Measurements from ENCODE around the gene IFITM1. TPM values are rescaled to one million over a fixed set of nuclear protein-coding genes. Genes with fewer than 3 reads are reported as not detected.

The IFITM1 gene
- total and polyA plus RNA-seq, 2 donors from 2014 or later = 248 to 440 TPM

- Histone ChIP-seq H3K9me3 (ENCODE audit: control insufficient read depth in 2 of 3, insufficient read depth in 1 of 3, low read length in 3 of 3) (no peaks in the 10 kb centered on the region), H3K4me3 (ENCODE audit: low read length in 3 of 3) (peak overlapping the region in 1 of 3 donors; percentile 7), H3K9ac (ENCODE audit: low read length in 3 of 3) (no peak overlapping the region), H3K4me1 (ENCODE audit: control insufficient read depth in 2 of 3, insufficient read depth in 2 of 3, low read depth in 1 of 3, low read length in 3 of 3) (peaks cover 0 to 14% (median 0%) of the 10 kb centered on the region in 3 donors), H3K36me3 (ENCODE audit: control insufficient read depth in 2 of 3, insufficient read depth in 3 of 3, low read length in 3 of 3) (no peaks in the 10 kb centered on the region), H3K27ac (ENCODE audit: low read depth in 2 of 2, low read length in 2 of 2) (no peak overlapping the region), H3K27me3 (ENCODE audit: control insufficient read depth, insufficient read depth, low read length) (peaks cover 19% of the 10 kb centered on the region)
- DNase-seq (peak in 2 of 5 donors; percentile 45 to 75), FAIRE-seq (no peak)
- TF ChIP-seq, protein P1, sequence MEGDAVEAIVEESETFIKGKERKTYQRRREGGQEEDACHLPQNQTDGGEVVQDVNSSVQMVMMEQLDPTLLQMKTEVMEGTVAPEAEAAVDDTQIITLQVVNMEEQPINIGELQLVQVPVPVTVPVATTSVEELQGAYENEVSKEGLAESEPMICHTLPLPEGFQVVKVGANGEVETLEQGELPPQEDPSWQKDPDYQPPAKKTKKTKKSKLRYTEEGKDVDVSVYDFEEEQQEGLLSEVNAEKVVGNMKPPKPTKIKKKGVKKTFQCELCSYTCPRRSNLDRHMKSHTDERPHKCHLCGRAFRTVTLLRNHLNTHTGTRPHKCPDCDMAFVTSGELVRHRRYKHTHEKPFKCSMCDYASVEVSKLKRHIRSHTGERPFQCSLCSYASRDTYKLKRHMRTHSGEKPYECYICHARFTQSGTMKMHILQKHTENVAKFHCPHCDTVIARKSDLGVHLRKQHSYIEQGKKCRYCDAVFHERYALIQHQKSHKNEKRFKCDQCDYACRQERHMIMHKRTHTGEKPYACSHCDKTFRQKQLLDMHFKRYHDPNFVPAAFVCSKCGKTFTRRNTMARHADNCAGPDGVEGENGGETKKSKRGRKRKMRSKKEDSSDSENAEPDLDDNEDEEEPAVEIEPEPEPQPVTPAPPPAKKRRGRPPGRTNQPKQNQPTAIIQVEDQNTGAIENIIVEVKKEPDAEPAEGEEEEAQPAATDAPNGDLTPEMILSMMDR (IDR thresholded peaks at IDR 0.05; ENCODE audit: borderline replicate concordance, extremely low read depth, insufficient read depth) = no peak
- intact Hi-C loops (cut with DNase I) = no loop called here
Measured at GRCh38 chr11:281486-282161, 32.2 kb upstream of the IFITM1 start.

DNA sequence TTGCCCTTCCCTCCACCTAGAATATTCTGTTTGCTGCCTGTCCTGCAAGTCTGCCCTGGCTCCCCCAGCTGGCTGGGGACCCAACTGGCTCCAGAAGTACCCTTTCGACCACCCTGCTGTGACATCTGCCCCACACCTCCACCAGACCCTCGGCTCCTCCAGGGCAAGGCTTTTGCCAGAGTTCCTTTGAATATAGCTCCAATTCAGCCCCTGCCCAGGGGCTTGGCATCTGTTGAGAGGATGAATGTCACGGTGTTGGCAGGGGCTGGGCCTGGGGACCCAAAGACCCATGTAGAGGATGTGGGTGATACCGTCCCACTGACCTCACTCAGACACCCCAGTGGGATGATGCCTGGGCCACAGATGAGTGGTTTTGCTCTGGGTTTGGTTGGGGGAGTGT, 31.7 kb upstream of the IFITM1 start:
- Histone ChIP-seq H3K27ac (ENCODE audit: low read depth in 2 of 2, low read length in 2 of 2) (no peak overlapping the region), H3K9ac (ENCODE audit: low read length in 3 of 3) (no peak overlapping the region), H3K36me3 (ENCODE audit: control insufficient read depth in 2 of 3, insufficient read depth in 3 of 3, low read length in 3 of 3) (no peaks in the 10 kb centered on the region), H3K27me3 (ENCODE audit: control insufficient read depth, insufficient read depth, low read length) (peaks cover 19% of the 10 kb centered on the region), H3K4me3 (ENCODE audit: low read length in 3 of 3) (no peak overlapping the region), H3K9me3 (ENCODE audit: control insufficient read depth in 2 of 3, insufficient read depth in 1 of 3, low read length in 3 of 3) (no peaks in the 10 kb centered on the region), H3K4me1 (ENCODE audit: control insufficient read depth in 2 of 3, insufficient read depth in 2 of 3, low read depth in 1 of 3, low read length in 3 of 3) (peaks cover 0 to 14% (median 0%) of the 10 kb centered on the region in 3 donors)
- TF ChIP-seq, protein P1 (IDR thresholded peaks at IDR 0.05; ENCODE audit: borderline replicate concordance, extremely low read depth, insufficient read depth) = no peak
- FAIRE-seq = no peak
- peak in 1 of 5 donors; percentile 60 for DNase-seq
- intact Hi-C loops (cut with DNase I) = no loop called here

- FAIRE-seq (no peak), DNase-seq (peak in 1 of 5 donors; percentile 55)
- Histone ChIP-seq H3K4me3 (ENCODE audit: low read length in 3 of 3) (no peak overlapping the region), H3K27me3 (ENCODE audit: control insufficient read depth, insufficient read depth, low read length) (peaks cover 19% of the 10 kb centered on the region), H3K4me1 (ENCODE audit: control insufficient read depth in 2 of 3, insufficient read depth in 2 of 3, low read depth in 1 of 3, low read length in 3 of 3) (peaks cover 0 to 14% (median 0%) of the 10 kb centered on the region in 3 donors), H3K36me3 (ENCODE audit: control insufficient read depth in 2 of 3, insufficient read depth in 3 of 3, low read length in 3 of 3) (no peaks in the 10 kb centered on the region), H3K27ac (ENCODE audit: low read depth in 2 of 2, low read length in 2 of 2) (no peak overlapping the region), H3K9me3 (ENCODE audit: control insufficient read depth in 2 of 3, insufficient read depth in 1 of 3, low read length in 3 of 3) (no peaks in the 10 kb centered on the region), H3K9ac (ENCODE audit: low read length in 3 of 3) (no peak overlapping the region)
- intact Hi-C loops (cut with DNase I) = no loop called here
- TF ChIP-seq, protein P1 (IDR thresholded peaks at IDR 0.05; ENCODE audit: borderline replicate concordance, extremely low read depth, insufficient read depth) = no peak
Measured at GRCh38 chr11:282630-283360, 31.0 kb upstream of the IFITM1 start.

All from kidney (tissue), 14 donors.